HUES48 (cell line): ENCODE results near the gene GAGE2A.

Source experiments
- H3K27ac ChIP-seq: one replicate; pipeline ENCODE4 v1.7.0; 2013; ENCODE audit warnings: low read depth, low read length, inconsistent platforms
- H3K27me3 ChIP-seq: 2 replicates; pipeline ENCODE4 v1.6.1; 2013; ENCODE audit warnings: mild to moderate bottlenecking, low read length; ENCODE audit not compliant: control insufficient read depth, insufficient read depth
- H3K36me3 ChIP-seq: 2 replicates; pipeline ENCODE4 v1.6.1; 2013; ENCODE audit warnings: low read length; ENCODE audit not compliant: control insufficient read depth, insufficient read depth
- H3K4me1 ChIP-seq: 2 replicates; pipeline ENCODE4 v1.6.1; 2013; ENCODE audit warnings: mild to moderate bottlenecking, low read length; ENCODE audit not compliant: control insufficient read depth, insufficient read depth
- H3K4me3 ChIP-seq: 2 replicates; pipeline ENCODE4 v1.5.1; 2013; ENCODE audit warnings: mild to moderate bottlenecking, low read depth, low read length
- H3K9ac ChIP-seq: 2 replicates; pipeline ENCODE4 v1.6.1; 2013; ENCODE audit warnings: mild to moderate bottlenecking, low read depth, low read length, moderate library complexity
- H3K9me3 ChIP-seq: 2 replicates; pipeline ENCODE4 v1.6.1; 2013; ENCODE audit warnings: low read length; ENCODE audit not compliant: control insufficient read depth, insufficient read depth

The GAGE2A gene

GRCh38 chrX:49610718-49611310 is 21.5 kb downstream of the GAGE2A start:
- H3K27me3 ChIP-seq, result no peaks in the 10 kb centered on the region
- H3K9me3 ChIP-seq, result peaks cover 42% of the 10 kb centered on the region
- H3K27ac ChIP-seq, result no peak overlapping the region
- H3K36me3 ChIP-seq, result no peaks in the 10 kb centered on the region
- H3K4me1 ChIP-seq, result no peaks in the 10 kb centered on the region
- no peak overlapping the region for H3K4me3 ChIP-seq
- no peak overlapping the region for H3K9ac ChIP-seq

- H3K36me3 ChIP-seq, result no peaks in the 10 kb centered on the region
- no peak overlapping the region for H3K27ac ChIP-seq
- H3K4me3 ChIP-seq, result no peak overlapping the region
- H3K9me3 ChIP-seq, result peaks cover 23% of the 10 kb centered on the region
- no peak overlapping the region for H3K9ac ChIP-seq
- no peaks in the 10 kb centered on the region for H3K27me3 ChIP-seq
- H3K4me1 ChIP-seq, result no peaks in the 10 kb centered on the region
These were observed 29.3 kb downstream of the GAGE2A start for GRCh38 chrX:49618574-49618973.

GRCh38 chrX:49627086-49627777 is 37.9 kb downstream of the GAGE2A start:
- Histone ChIP-seq H3K9me3 (peaks cover 40% of the 10 kb centered on the region), H3K4me1 (no peaks in the 10 kb centered on the region), H3K36me3 (no peaks in the 10 kb centered on the region), H3K27ac (no peak overlapping the region), H3K4me3 (no peak overlapping the region), H3K9ac (no peak overlapping the region), H3K27me3 (no peaks in the 10 kb centered on the region)

- Histone ChIP-seq H3K9me3 (peaks cover 37% of the 10 kb centered on the region), H3K27ac (no peak overlapping the region), H3K36me3 (no peaks in the 10 kb centered on the region), H3K4me3 (no peak overlapping the region), H3K27me3 (no peaks in the 10 kb centered on the region), H3K9ac (no peak overlapping the region), H3K4me1 (no peaks in the 10 kb centered on the region)
These were observed 55.8 kb downstream of the GAGE2A start for GRCh38 chrX:49644991-49645637.
